WTC11 (cell line): ENCODE data around the gene PCDH7. TPM values are rescaled to one million over a fixed set of nuclear protein-coding genes. Genes with fewer than 3 reads are reported as not detected.

Experiments used
- ATAC-seq: fragments of 200-7000 bp; cut with Tn5 transposase; 2 replicates; pipeline ENCODE4 v1.10.0; 2021; ENCODE audit warnings: mild to moderate bottlenecking, moderate library complexity
- CTCF ChIA-PET: fragments of 300-600 bp; sonication (Branson Sonifier 250); formaldehyde crosslinking; loops from one replicate; lab custom pipeline; 2021; ENCODE audit warnings: antibody characterized with exemption; lab: Charles Lee
- POLR2A ChIA-PET: fragments of 350-600 bp; sonication (Branson Sonifier 250); formaldehyde crosslinking; loops from one replicate; lab custom pipeline; 2021; ENCODE audit warnings: antibody characterized with exemption; lab: Charles Lee
- DNase-seq: peaks from one replicate; pipeline ENCODE4 v3.0.0; 2021; ENCODE audit warnings: low spot score
- H3K27ac Mint-ChIP-seq: 2 replicates; pipeline ENCODE4 v1.8.0; 2021; ENCODE audit warnings: mixed read lengths
- H3K27me3 Mint-ChIP-seq: 2 replicates; pipeline ENCODE4 v1.8.0; 2021; ENCODE audit warnings: low read depth, mild to moderate bottlenecking, moderate library complexity, mixed read lengths
- H3K36me3 Mint-ChIP-seq: 2 replicates; pipeline ENCODE4 v1.8.0; 2021; ENCODE audit warnings: mixed read lengths
- H3K4me1 Mint-ChIP-seq: 2 replicates; pipeline ENCODE4 v1.8.0; 2022; ENCODE audit warnings: mixed read lengths
- H3K4me3 Mint-ChIP-seq: 2 replicates; pipeline ENCODE4 v1.8.0; 2021; ENCODE audit warnings: mild to moderate bottlenecking, moderate library complexity, mixed read lengths
- H3K9me3 Mint-ChIP-seq: 2 replicates; pipeline ENCODE4 v1.8.0; 2021; ENCODE audit warnings: mixed read lengths
- AR ChIP-seq: fragments of 250-450 bp; sonication (Bioruptor Pico); IDR thresholded peaks from 2 replicates; pipeline ENCODE4 v1.9.0; 2021; ENCODE audit warnings: mild to moderate bottlenecking
- ATF1 ChIP-seq: sonication (generic); formaldehyde crosslinking; IDR thresholded peaks from 2 replicates; pipeline ENCODE4 v1.8.1; 2023; ENCODE audit warnings: mild to moderate bottlenecking, moderate library complexity, missing genetic modification reagents
- E2F4 ChIP-seq: sonication (generic); formaldehyde crosslinking; IDR thresholded peaks from 2 replicates; pipeline ENCODE4 v1.8.1; 2022; ENCODE audit warnings: low read depth, mild to moderate bottlenecking, moderate library complexity, missing genetic modification reagents, borderline replicate concordance
- E2F5 ChIP-seq: sonication (generic); formaldehyde crosslinking; IDR thresholded peaks from 2 replicates; pipeline ENCODE4 v1.8.1; 2022; ENCODE audit warnings: mild to moderate bottlenecking, moderate library complexity, missing genetic modification reagents
- GTF2I ChIP-seq: fragments of 250-450 bp; sonication (Bioruptor Pico); conservative IDR thresholded peaks from 2 replicates; pipeline ENCODE4 v1.4.0; 2021; ENCODE audit warnings: mild to moderate bottlenecking
- HMGA2 ChIP-seq: fragments of 250-450 bp; sonication (Bioruptor Pico); IDR thresholded peaks from 2 replicates; pipeline ENCODE4 v1.4.0; 2021; ENCODE audit warnings: mild to moderate bottlenecking, moderate library complexity
- KAT7 ChIP-seq: sonication (generic); formaldehyde crosslinking; IDR thresholded peaks from 2 replicates; pipeline ENCODE4 v1.8.1; 2023; ENCODE audit warnings: missing genetic modification reagents, mild to moderate bottlenecking, borderline replicate concordance
- MXD4 ChIP-seq: fragments of 250-450 bp; sonication (Bioruptor Pico); IDR thresholded peaks from 2 replicates; pipeline ENCODE4 v1.8.0; 2021; ENCODE audit warnings: mild to moderate bottlenecking, moderate library complexity, borderline replicate concordance
- NFATC4 ChIP-seq: fragments of 250-450 bp; sonication (Bioruptor Pico); IDR thresholded peaks from 2 replicates; pipeline ENCODE4 v1.9.0; 2021; ENCODE audit warnings: mild to moderate bottlenecking
- NR2C2 ChIP-seq: sonication (generic); formaldehyde crosslinking; IDR thresholded peaks from 2 replicates; pipeline ENCODE4 v1.8.0; 2022; ENCODE audit warnings: mild to moderate bottlenecking, missing genetic modification reagents
- OVOL2 ChIP-seq: fragments of 250-450 bp; sonication (Bioruptor Pico); IDR thresholded peaks from 2 replicates; pipeline ENCODE4 v1.9.0; 2021; ENCODE audit warnings: mild to moderate bottlenecking, borderline replicate concordance
- PRDM15 ChIP-seq: sonication (generic); formaldehyde crosslinking; IDR thresholded peaks from 2 replicates; pipeline ENCODE4 v1.8.0; 2022; ENCODE audit warnings: missing genetic modification reagents
- PREB ChIP-seq: sonication (generic); formaldehyde crosslinking; IDR thresholded peaks from 2 replicates; pipeline ENCODE4 v1.8.1; 2022; ENCODE audit warnings: mild to moderate bottlenecking, missing genetic modification reagents, moderate library complexity, borderline replicate concordance
- RORB ChIP-seq: fragments of 250-450 bp; sonication (Bioruptor Pico); IDR thresholded peaks from 2 replicates; pipeline ENCODE4 v1.9.0; 2021; ENCODE audit warnings: mild to moderate bottlenecking
- SMAD4 ChIP-seq: sonication (generic); formaldehyde crosslinking; IDR thresholded peaks from 2 replicates; pipeline ENCODE4 v1.8.0; 2022; ENCODE audit warnings: mild to moderate bottlenecking, missing genetic modification reagents
- ZNF219 ChIP-seq: sonication (generic); formaldehyde crosslinking; IDR thresholded peaks from 2 replicates; pipeline ENCODE4 v1.8.0; 2023; ENCODE audit warnings: missing genetic modification reagents, mild to moderate bottlenecking, borderline replicate concordance
- ZNF396 ChIP-seq: fragments of 250-450 bp; sonication (Bioruptor Pico); IDR thresholded peaks from 2 replicates; pipeline ENCODE4 v1.8.0; 2021; ENCODE audit warnings: mild to moderate bottlenecking, moderate library complexity, borderline replicate concordance
- total RNA-seq: library from RNA; stranded (reverse); gene quantifications from 3 replicates; pipeline ENCODE4 v1.2.3, GENCODE V29; 2021

Gene PCDH7
- total RNA-seq, 1 experiment from 2014 or later, result 3.9 TPM

GRCh38 chr4:30696191-30696590 is 24.0 kb upstream of the PCDH7 start:
- H3K36me3 Mint-ChIP-seq, result no peaks in the 10 kb centered on the region
- TF ChIP-seq SMAD4 (CRISPR knock-in tag), result no peak
- no peak for TF ChIP-seq ATF1 (CRISPR knock-in tag)
- no peak for TF ChIP-seq E2F5 (CRISPR knock-in tag)
- no peak for TF ChIP-seq ZNF396
- TF ChIP-seq AR (CRISPR knock-in tag), result no peak
- no peak for TF ChIP-seq PREB (CRISPR knock-in tag)
- no peak for TF ChIP-seq NFATC4 (CRISPR knock-in tag)
- no peak for TF ChIP-seq ZNF219
- no peak for TF ChIP-seq PRDM15 (CRISPR knock-in tag)
- no peak for TF ChIP-seq HMGA2 (CRISPR knock-in tag)
- no peak for TF ChIP-seq KAT7 (CRISPR knock-in tag)
- TF ChIP-seq NR2C2 (CRISPR knock-in tag), result no peak
- TF ChIP-seq MXD4, result no peak
- TF ChIP-seq E2F4 (CRISPR knock-in tag), result no peak
- no peak for TF ChIP-seq OVOL2 (CRISPR knock-in tag)
- TF ChIP-seq GTF2I (CRISPR knock-in tag), result no peak
- TF ChIP-seq RORB (CRISPR knock-in tag), result no peak
- TF ChIP-seq, all 79 proteins: peak for 0
- ATAC-seq, result no peak
- ChIA-PET CTCF (no interaction called here), POLR2A (no interaction called here)
- DNase-seq, result no peak
- Mint-ChIP-seq H3K27ac (no peak overlapping the region), H3K4me3 (no peak overlapping the region), H3K4me1 (no peaks in the 10 kb centered on the region), H3K27me3 (no peaks in the 10 kb centered on the region), H3K9me3 (no peaks in the 10 kb centered on the region)
